Adrenal gland (tissue), 12 donors: ENCODE results near the gene RASSF1. TPM values are rescaled to one million over a fixed set of nuclear protein-coding genes. Genes with fewer than 3 reads are reported as not detected.
A peak's percentile ranks its signal among the peaks of the same experiment; 100 is the strongest.

Experiments
- DNase-seq, 7 donors: peaks; one replicate each; pipeline ENCODE4 v3.0.0-alpha.2; 2019 to 2020
- H3K27ac ChIP-seq, 5 donors: fragments of 200-600 bp; sonication (generic) in 4 of 5; 1 replicate in 3 of 5; 2 replicates in 2 of 5; pipeline versions ENCODE4 v1.5.1 to v1.8.0; 2016 to 2020; ENCODE audit warnings: mild to moderate bottlenecking in 1 of 5
- H3K27me3 ChIP-seq: fragments of 200-600 bp; 2 replicates; pipeline ENCODE4 v1.8.0; 2021
- H3K36me3 ChIP-seq, 2 donors: fragments of 200-600 bp; replicated peaks in 1 of 2; 1 replicate in 1 of 2; 2 replicates in 1 of 2; pipeline versions ENCODE4 v1.5.1 to v1.8.0; 2018 to 2022
- H3K4me1 ChIP-seq, 2 donors: fragments of 200-600 bp; replicated peaks in 1 of 2; 1 replicate in 1 of 2; 2 replicates in 1 of 2; pipeline versions ENCODE4 v1.5.1 to v1.8.0; 2018 to 2021
- H3K4me3 ChIP-seq, 4 donors: fragments of 200-600 bp; sonication (generic) in 3 of 4; one replicate each; pipeline ENCODE4 v1.5.1; 2016 to 2018
- H3K9me3 ChIP-seq, 3 donors: fragments of 200-600 bp; sonication (generic) in 1 of 3; replicated peaks in 1 of 3; 1 replicate in 2 of 3; 2 replicates in 1 of 3; pipeline versions ENCODE4 v1.5.1 to v1.8.0; 2016 to 2021
- POLR2A ChIP-seq, 2 donors: fragments of 450-650 bp; IDR thresholded peaks; one replicate each; pipeline ENCODE4 v1.6.1; 2017; ENCODE audit warnings: antibody characterized with exemption in 2 of 2, mild to moderate bottlenecking in 2 of 2, moderate library complexity in 1 of 2
- WGBS, 4 donors: extraction: QIAGEN DNeasy Blood & Tissue Kit in 2 of 4; methylation state at CpG; one replicate each; pipeline versions ENCODE4 v1.1.5 to v1.1.7; 2013 to 2017; 5-methylcytosine and 5-hydroxymethylcytosine counted together
- intact Hi-C, 2 donors: fragments of 100-400 bp; cut with DNase I; formaldehyde crosslinking; loops; one replicate each; pipeline versions ENCODE4 v1.14.1 to v1.15.0; 2022 to 2023
- polyA plus RNA-seq, 3 donors: library from polyadenylated mRNA; stranded (reverse); fragments of 200-250 nt in 2 of 3; fragments of 350-450 nt in 1 of 3; fragmentation: Illumina TruSeq in 1 of 3; extraction: RNeasy Lipid Tissue Mini Kit (QIAGEN cat#74804) in 1 of 3; gene quantifications; one replicate each; pipeline ENCODE4 v1.2.3, GENCODE V29; 2013 to 2014
- total RNA-seq, 9 donors: library from RNA; depleted of rRNA in 4 of 9; stranded (reverse); fragments of >200 nt in 4 of 9; fragments of 120-200 nt in 1 of 9; fragmentation: NEBNext Ultra II Directional in 1 of 9; extraction: Animal tissue kit (Norgen Biotek cat#: 25700) in 1 of 9; gene quantifications; one replicate each; pipeline versions ENCODE4 v1.1.0 to v1.2.4, GENCODE V29; 2013 to 2023
- TF ChIP-seq, protein P1 (sequence below), 6 experiments: fragments of 450-650 bp in 4 of 6; fragments of 200-600 bp in 2 of 6; sonication (generic) in 1 of 6; IDR thresholded peaks; 1 replicate in 5 of 6; 2 replicates in 1 of 6; pipeline versions ENCODE4 v1.5.1 to v1.8.0; 2016 to 2021; ENCODE audit warnings: antibody characterized with exemption in 6 of 6, mild to moderate bottlenecking in 2 of 6, moderate library complexity in 1 of 6
- donor health status: healthy with polysubstance abuse.
- donor health status: Bipolar disorder and iron deficiency.
- donor health status: DM: yes; HTN: yes; CAD: no.
- donor health status: DM: no; HTN: no; CAD: no.
- donor health status: DM: no; HTN: no; CAD: no.
- donor health status: DM: yes; HTN: yes; CAD: no.

Gene RASSF1
- total and polyA plus RNA-seq, 12 donors: 9.6 to 27.4 (median 14.7) TPM

DNA sequence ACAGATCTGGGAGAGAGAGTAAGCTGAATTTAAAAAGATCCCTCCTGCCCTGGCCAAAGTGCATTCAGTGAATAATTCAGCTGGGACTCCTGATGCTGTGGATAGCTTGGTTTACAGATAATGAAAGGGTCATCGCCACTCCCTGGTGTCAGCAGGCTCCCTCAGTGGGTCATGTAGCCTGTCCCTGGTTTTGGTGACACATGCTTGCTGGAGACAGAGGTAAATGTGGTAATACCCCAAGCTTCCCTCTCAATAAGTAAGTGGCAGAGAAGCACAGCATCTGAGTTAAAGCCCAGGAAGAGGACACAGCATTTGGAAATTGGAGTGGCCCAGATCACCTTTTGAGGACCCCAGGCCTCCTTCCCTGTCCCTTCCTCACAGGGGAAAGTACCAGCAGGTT lies 16.8 kb upstream of the RASSF1 start:
- Histone ChIP-seq H3K27me3 (no peaks in the 10 kb centered on the region), H3K36me3 (peaks cover 0 to 29% of the 10 kb centered on the region in 2 donors), H3K9me3 (no peaks in the 10 kb centered on the region), H3K4me1 (peaks cover 32 to 40% of the 10 kb centered on the region in 2 donors), H3K4me3 (peak overlapping the region in 1 of 4 donors; percentile 75), H3K27ac (peak overlapping the region in 3 of 5 donors; percentile 4 to 91 (median 86))
- WGBS, 4 donors: 36 to 75% (median 55%) methylated on average over 1 of the region's 1 CpG; no CpG with 5 or more reads in 1 of the 4 donors
- intact Hi-C loops: no loop called here
- TF ChIP-seq, protein P1, sequence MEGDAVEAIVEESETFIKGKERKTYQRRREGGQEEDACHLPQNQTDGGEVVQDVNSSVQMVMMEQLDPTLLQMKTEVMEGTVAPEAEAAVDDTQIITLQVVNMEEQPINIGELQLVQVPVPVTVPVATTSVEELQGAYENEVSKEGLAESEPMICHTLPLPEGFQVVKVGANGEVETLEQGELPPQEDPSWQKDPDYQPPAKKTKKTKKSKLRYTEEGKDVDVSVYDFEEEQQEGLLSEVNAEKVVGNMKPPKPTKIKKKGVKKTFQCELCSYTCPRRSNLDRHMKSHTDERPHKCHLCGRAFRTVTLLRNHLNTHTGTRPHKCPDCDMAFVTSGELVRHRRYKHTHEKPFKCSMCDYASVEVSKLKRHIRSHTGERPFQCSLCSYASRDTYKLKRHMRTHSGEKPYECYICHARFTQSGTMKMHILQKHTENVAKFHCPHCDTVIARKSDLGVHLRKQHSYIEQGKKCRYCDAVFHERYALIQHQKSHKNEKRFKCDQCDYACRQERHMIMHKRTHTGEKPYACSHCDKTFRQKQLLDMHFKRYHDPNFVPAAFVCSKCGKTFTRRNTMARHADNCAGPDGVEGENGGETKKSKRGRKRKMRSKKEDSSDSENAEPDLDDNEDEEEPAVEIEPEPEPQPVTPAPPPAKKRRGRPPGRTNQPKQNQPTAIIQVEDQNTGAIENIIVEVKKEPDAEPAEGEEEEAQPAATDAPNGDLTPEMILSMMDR (IDR thresholded peaks at IDR 0.05): no peak
- peak in 1 of 2 donors; percentile 13 for TF ChIP-seq POLR2A (IDR thresholded peaks at IDR 0.05)
- DNase-seq: peak in 1 of 7 donors; percentile 44

DNA sequence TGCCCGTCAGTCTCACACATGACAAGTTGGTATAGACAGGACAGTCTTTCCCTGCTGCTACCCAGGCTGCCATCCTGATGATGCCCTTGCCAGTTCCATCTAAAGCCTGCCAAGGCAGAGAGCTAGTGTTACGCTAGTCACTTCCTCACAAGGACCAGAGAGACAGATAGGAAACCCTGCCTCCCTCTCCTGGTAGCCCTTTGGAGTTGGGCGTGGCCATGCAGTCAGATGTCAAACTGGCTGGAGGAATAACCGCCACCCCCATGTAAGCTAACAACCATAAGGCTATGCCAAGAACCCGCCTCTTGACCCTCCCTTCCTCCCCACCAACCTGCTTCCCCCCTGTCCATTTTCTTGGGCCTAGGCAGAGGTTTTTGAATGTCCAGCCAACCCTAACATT lies 15.9 kb upstream of the RASSF1 start:
- Histone ChIP-seq H3K4me3 (peak overlapping the region in 1 of 4 donors; percentile 75), H3K27me3 (no peaks in the 10 kb centered on the region), H3K9me3 (no peaks in the 10 kb centered on the region), H3K36me3 (peaks cover 0 to 29% of the 10 kb centered on the region in 2 donors), H3K27ac (peak overlapping the region in 2 of 5 donors; percentile 4 to 53), H3K4me1 (peaks cover 36 to 46% of the 10 kb centered on the region in 2 donors)
- intact Hi-C loops: no loop called here
- peak in 2 of 7 donors; percentile 41 to 46 for DNase-seq
- WGBS, 4 donors: 45 to 63% (median 57%) methylated on average over 3 to 5 of the region's 5 CpGs
- TF ChIP-seq, protein P1 (IDR thresholded peaks at IDR 0.05): no peak
- TF ChIP-seq POLR2A (IDR thresholded peaks at IDR 0.05): no peak

DNA sequence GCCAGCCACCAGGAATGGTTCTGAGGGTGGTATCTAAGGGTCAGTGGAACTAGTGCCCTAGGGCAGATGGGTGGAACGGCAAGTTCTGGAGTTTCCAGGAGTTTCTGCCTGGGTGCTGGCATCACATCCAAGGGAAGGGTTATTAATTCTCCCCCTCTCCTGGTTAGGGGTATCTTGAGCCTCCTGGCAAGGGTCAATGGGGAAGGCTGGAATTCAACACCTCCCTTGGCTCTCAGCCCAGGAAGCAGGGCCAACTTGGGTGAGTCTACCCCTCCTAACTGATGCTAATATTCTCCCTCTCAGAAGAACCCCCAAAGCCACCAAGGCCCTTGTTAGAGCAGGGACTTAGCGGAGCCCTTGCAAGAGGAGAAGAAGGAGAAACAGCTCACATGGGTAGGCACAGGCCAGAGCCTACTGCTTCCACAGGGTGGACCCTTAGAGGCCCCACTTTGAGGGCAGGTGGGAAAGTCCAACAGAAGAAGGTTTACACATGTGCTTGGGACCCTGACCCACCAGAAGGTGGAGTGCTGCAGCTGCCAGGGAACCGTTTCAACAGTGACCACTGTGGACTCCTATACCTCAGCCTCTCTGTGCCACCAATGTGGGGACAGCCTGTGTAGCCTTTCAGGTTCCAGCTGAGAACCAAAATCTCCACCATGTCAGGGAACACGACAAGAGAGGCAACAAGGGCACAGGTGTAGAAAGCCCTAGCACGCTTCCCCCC lies 15.4 kb upstream of the RASSF1 start:
- Histone ChIP-seq H3K4me1 (peaks cover 41 to 51% of the 10 kb centered on the region in 2 donors), H3K27me3 (no peaks in the 10 kb centered on the region), H3K9me3 (no peaks in the 10 kb centered on the region), H3K27ac (peak overlapping the region in 1 of 5 donors; percentile 53), H3K36me3 (peaks cover 0 to 29% of the 10 kb centered on the region in 2 donors), H3K4me3 (peak overlapping the region in 1 of 4 donors; percentile 75)
- TF ChIP-seq, protein P1 (IDR thresholded peaks at IDR 0.05): no peak
- no peak for DNase-seq
- 50 to 66% (median 63%) methylated on average over 2 to 5 of the region's 5 CpGs for WGBS, 4 donors
- intact Hi-C loops: no loop called here

DNA sequence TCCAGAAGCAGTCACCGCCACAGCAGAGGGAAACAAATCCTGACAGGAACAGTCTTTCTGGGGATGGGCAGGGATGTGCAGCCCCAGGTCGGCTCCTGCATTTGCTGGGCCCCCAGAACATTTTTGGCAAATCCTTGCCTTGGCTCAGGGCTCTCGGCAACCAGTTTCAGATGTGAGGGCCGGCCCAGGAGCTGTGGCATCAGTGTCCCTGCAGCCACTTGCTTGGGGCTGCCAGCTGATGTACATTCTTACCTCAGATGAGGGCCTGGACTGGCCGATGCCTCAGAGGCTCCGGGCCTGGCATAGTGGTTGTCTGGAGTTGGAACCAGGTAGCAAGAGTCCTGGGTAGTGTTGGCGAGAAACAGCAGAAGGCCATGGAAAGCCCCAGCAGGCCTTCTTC lies 14.2 kb upstream of the RASSF1 start:
- H3K27ac ChIP-seq: no peak overlapping the region
- H3K4me1 ChIP-seq: peaks cover 48 to 56% of the 10 kb centered on the region in 2 donors
- TF ChIP-seq, protein P1 (IDR thresholded peaks at IDR 0.05): no peak
- no peak for TF ChIP-seq POLR2A (IDR thresholded peaks at IDR 0.05)
- no peaks in the 10 kb centered on the region for H3K9me3 ChIP-seq
- WGBS, 4 donors: 84 to 91% (median 88%) methylated on average over 3 to 7 of the region's 7 CpGs
- no peak overlapping the region for H3K4me3 ChIP-seq
- no peak for DNase-seq
- intact Hi-C loops: no loop called here
- no peaks in the 10 kb centered on the region for H3K27me3 ChIP-seq
- peaks cover 0 to 29% of the 10 kb centered on the region in 2 donors for H3K36me3 ChIP-seq
